NB4 (cell line): Measurements from ENCODE around the gene DCX.

Experiments
- DNase-seq: peaks from one replicate; pipeline ENCODE4 v3.0.0; 2010; ENCODE audit warnings: low read depth
- H3K4me3 ChIP-seq: one replicate; pipeline ENCODE4 v1.5.1; 2011; ENCODE audit warnings: mild to moderate bottlenecking, low read depth, low read length, moderate library complexity
- CTCF ChIP-seq: IDR thresholded peaks from one replicate; pipeline ENCODE4 v1.5.1; 2012; ENCODE audit warnings: low read depth, low read length
- MAX ChIP-seq: IDR thresholded peaks from 2 replicates; pipeline ENCODE4 v1.6.1; 2011; ENCODE audit warnings: low read depth, low read length
- MYC ChIP-seq: IDR thresholded peaks from 2 replicates; pipeline ENCODE4 v1.6.1; 2011; ENCODE audit warnings: low read depth, low read length
- POLR2A ChIP-seq: IDR thresholded peaks from 2 replicates; pipeline ENCODE4 v1.6.1; 2011; ENCODE audit warnings: mild to moderate bottlenecking; ENCODE audit not compliant: insufficient read length; ENCODE audit errors: extremely low read depth

Gene DCX

GRCh38 chrX:111282991-111283390, 129.0 kb downstream of the DCX start:
- H3K4me3 ChIP-seq, result no peak overlapping the region
- TF ChIP-seq MAX (no peak), MYC (no peak), CTCF (no peak), POLR2A (no peak)
- no peak for DNase-seq

- TF ChIP-seq POLR2A, result no peak
- no peak for TF ChIP-seq MAX
- TF ChIP-seq MYC, result no peak
- no peak for TF ChIP-seq CTCF
- no peak for DNase-seq
- no peak overlapping the region for H3K4me3 ChIP-seq
Observed at GRCh38 chrX:111282139-111282538, 129.9 kb downstream of the DCX start.

DNA sequence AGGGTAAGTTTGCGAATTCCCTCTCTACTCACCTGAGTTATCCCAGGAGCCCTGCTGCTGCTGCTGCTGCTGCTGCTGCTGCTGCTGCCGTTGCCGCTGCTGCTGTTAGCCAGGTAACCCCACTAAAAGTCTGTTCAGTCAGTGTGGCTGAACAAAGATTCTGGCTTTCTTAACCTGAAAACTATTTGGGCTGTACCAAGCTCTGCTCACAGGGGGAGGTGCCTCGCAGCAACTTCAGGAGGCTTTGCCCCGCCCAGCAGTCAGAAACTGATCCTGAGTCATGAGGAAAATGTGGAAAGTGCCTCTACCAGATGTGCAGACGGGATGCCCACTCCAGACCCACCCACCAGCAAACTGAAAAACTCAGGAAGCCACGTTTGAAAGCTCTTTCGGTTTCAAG, 141.7 kb downstream of the DCX start, which contains the start of gene CAPN6:
Gene CAPN6 (minus strand): TSS at position 145 of the 400 bp plus-strand sequence. CDS start 6,547 bp downstream, outside the sequence.
- no peak within 1 kb of the TSS for H3K4me3 ChIP-seq
- TF ChIP-seq CTCF, result no peak
- no peak for TF ChIP-seq POLR2A
- TF ChIP-seq MAX, result no peak
- no peak for TF ChIP-seq MYC
- DNase-seq, result no peak

GRCh38 chrX:111268506-111268905, 143.5 kb downstream of the DCX start:
- no peak for TF ChIP-seq CTCF
- TF ChIP-seq POLR2A, result no peak
- TF ChIP-seq MAX, result no peak
- no peak for TF ChIP-seq MYC
- DNase-seq, result no peak
- no peak overlapping the region for H3K4me3 ChIP-seq

GRCh38 chrX:111265486-111265885, 146.5 kb downstream of the DCX start:
- no peak overlapping the region for H3K4me3 ChIP-seq
- TF ChIP-seq POLR2A (no peak), MAX (no peak), CTCF (no peak), MYC (no peak)
- DNase-seq, result no peak

GRCh38 chrX:111264385-111264784, 147.6 kb downstream of the DCX start:
- H3K4me3 ChIP-seq, result no peak overlapping the region
- TF ChIP-seq MYC, result no peak
- no peak for TF ChIP-seq MAX
- TF ChIP-seq CTCF, result no peak
- TF ChIP-seq POLR2A, result no peak
- no peak for DNase-seq
